H1 (cell line): Measurements from ENCODE around the gene HLA-DPA1. TPM values are rescaled to one million over a fixed set of nuclear protein-coding genes. Genes with fewer than 3 reads are reported as not detected.

Experiments
- CTCF ChIA-PET: fragments of 300-600 bp; sonication (Branson Sonifier 250); formaldehyde crosslinking; loops from one replicate; lab custom pipeline; 2021; ENCODE audit not compliant: partially characterized antibody; lab: Charles Lee
- POLR2A ChIA-PET: fragments of 300-600 bp; sonication (Branson Sonifier 250); formaldehyde crosslinking; loops from one replicate; lab custom pipeline; 2021; ENCODE audit warnings: inconsistent platforms; ENCODE audit not compliant: partially characterized antibody; lab: Charles Lee
- DNase-seq, 2 experiments: peaks; one replicate each; pipeline versions ENCODE4 v3.0.0 to v3.0.0-alpha.2; 2010 to 2022; ENCODE audit warnings: low spot score in 2 of 2, low read depth in 1 of 2, mixed read lengths in 1 of 2
- FAIRE-seq: peaks from 2 replicates; lab custom pipeline; 2011; peaks lifted over from hg19 to GRCh38; lab: Jason Lieb, UNC
- H2AFZ ChIP-seq: 2 replicates; pipeline ENCODE4 v1.8.1; 2012; ENCODE audit warnings: low read length, inconsistent platforms
- H2AK5ac ChIP-seq: 2 replicates; pipeline ENCODE4 v1.6.1; 2013; ENCODE audit warnings: low read depth, low read length
- H2BK120ac ChIP-seq: replicated peaks from 2 replicates; pipeline ENCODE3; 2013; ENCODE audit warnings: low read depth, low read length, inconsistent platforms
- H2BK12ac ChIP-seq: 2 replicates; pipeline ENCODE4 v1.6.1; 2013; ENCODE audit warnings: low read depth, low read length
- H2BK15ac ChIP-seq: 2 replicates; pipeline ENCODE4 v1.6.1; 2013; ENCODE audit warnings: low read length
- H2BK20ac ChIP-seq: 2 replicates; pipeline ENCODE4 v1.6.1; 2013; ENCODE audit warnings: low read length
- H2BK5ac ChIP-seq: 2 replicates; pipeline ENCODE4 v1.6.1; 2013; ENCODE audit warnings: low read depth, low read length
- H3K14ac ChIP-seq: 2 replicates; pipeline ENCODE4 v1.6.1; 2013; ENCODE audit warnings: inconsistent platforms; ENCODE audit not compliant: insufficient read length
- H3K18ac ChIP-seq: 2 replicates; pipeline ENCODE4 v1.6.1; 2013; ENCODE audit warnings: low read length; ENCODE audit errors: extremely low read depth
- H3K23ac ChIP-seq: 2 replicates; pipeline ENCODE4 v1.6.1; 2013; ENCODE audit warnings: inconsistent platforms; ENCODE audit not compliant: insufficient read length
- H3K23me2 ChIP-seq: 2 replicates; pipeline ENCODE4 v1.6.1; 2013; ENCODE audit warnings: low read depth, low read length
- H3K27ac ChIP-seq: 2 replicates; pipeline ENCODE4 v1.6.1; 2011; ENCODE audit warnings: low read depth, low read length, inconsistent platforms
- H3K27me3 ChIP-seq, 4 experiments: replicated peaks in 1 of 4; 1 replicate in 1 of 4; 2 replicates in 3 of 4; pipeline versions ENCODE4 v1.6.1 to v1.8.1; 2011 to 2013; ENCODE audit warnings: low read length in 3 of 4, mild to moderate bottlenecking in 3 of 4, inconsistent platforms in 2 of 4, mixed read lengths in 2 of 4, moderate library complexity in 1 of 4; ENCODE audit not compliant: control insufficient read depth in 3 of 4, insufficient read depth in 3 of 4; ENCODE audit errors: extremely low read depth in 1 of 4
- H3K36me3 ChIP-seq, 4 experiments: 2 replicates each; pipeline versions ENCODE4 v1.6.1 to v1.8.1; 2011 to 2013; ENCODE audit warnings: mild to moderate bottlenecking in 4 of 4, low read length in 3 of 4, moderate library complexity in 2 of 4, control low read depth in 1 of 4, inconsistent platforms in 1 of 4; ENCODE audit not compliant: insufficient read depth in 4 of 4, control insufficient read depth in 2 of 4
- H3K4ac ChIP-seq: replicated peaks from 2 replicates; pipeline ENCODE3; 2013; ENCODE audit warnings: low read length, low read depth, mixed read lengths, inconsistent platforms; ENCODE audit not compliant: insufficient read length
- H3K4me1 ChIP-seq, 4 experiments: replicated peaks in 1 of 4; 1 replicate in 1 of 4; 2 replicates in 3 of 4; pipeline versions ENCODE4 v1.6.1 to v1.8.1; 2011 to 2013; ENCODE audit warnings: low read length in 3 of 4, inconsistent platforms in 2 of 4, mixed read lengths in 1 of 4; ENCODE audit not compliant: insufficient read depth in 4 of 4, control insufficient read depth in 3 of 4
- H3K4me2 ChIP-seq, 2 experiments: 2 replicates each; pipeline versions ENCODE4 v1.6.1 to v1.8.1; 2011 to 2013; ENCODE audit warnings: low read depth in 2 of 2, low read length in 2 of 2, control low read depth in 1 of 2, inconsistent platforms in 1 of 2, mild to moderate bottlenecking in 1 of 2; ENCODE audit not compliant: insufficient read depth in 1 of 2
- H3K4me3 ChIP-seq, 4 experiments: fragments of 200-600, 300-600 bp in 1 of 4; sonication (generic), shearing (Covaris generic), sonication (Bioruptor Twin) in 1 of 4; 2 replicates each; pipeline versions ENCODE4 v1.5.1 to v1.8.1; 2011 to 2016; ENCODE audit warnings: low read length in 4 of 4, low read depth in 3 of 4, control low read depth in 2 of 4, inconsistent platforms in 2 of 4, mild to moderate bottlenecking in 2 of 4, mixed read lengths in 1 of 4, moderate library complexity in 1 of 4; ENCODE audit not compliant: insufficient read depth in 2 of 4; ENCODE audit errors: extremely low read depth in 1 of 4
- H3K56ac ChIP-seq: replicated peaks from 2 replicates; pipeline ENCODE3; 2013; ENCODE audit warnings: low read depth, mild to moderate bottlenecking, mixed read lengths, low read length, inconsistent platforms; ENCODE audit not compliant: insufficient read length
- H3K79me1 ChIP-seq: 2 replicates; pipeline ENCODE4 v1.6.1; 2013; ENCODE audit warnings: low read depth, low read length, control low read depth
- H3K79me2 ChIP-seq, 2 experiments: 2 replicates each; pipeline versions ENCODE4 v1.6.1 to v1.8.1; 2012 to 2013; ENCODE audit warnings: low read length in 2 of 2, mild to moderate bottlenecking in 2 of 2, inconsistent platforms in 1 of 2; ENCODE audit not compliant: insufficient read depth in 2 of 2, control insufficient read depth in 1 of 2
- H3K9ac ChIP-seq, 4 experiments: replicated peaks in 1 of 4; 1 replicate in 1 of 4; 2 replicates in 3 of 4; pipeline versions ENCODE4 v1.6.1 to v1.8.1; 2011 to 2013; ENCODE audit warnings: low read depth in 3 of 4, low read length in 3 of 4, control low read depth in 2 of 4, mild to moderate bottlenecking in 2 of 4, moderate library complexity in 2 of 4, inconsistent platforms in 1 of 4; ENCODE audit errors: extremely low read depth in 1 of 4
- H3K9me3 ChIP-seq, 2 experiments: 2 replicates each; pipeline versions ENCODE4 v1.6.1 to v1.8.1; 2012 to 2013; ENCODE audit warnings: mild to moderate bottlenecking in 2 of 2, moderate library complexity in 2 of 2, control low read depth in 1 of 2, inconsistent platforms in 1 of 2, low read depth in 1 of 2, low read length in 1 of 2, mixed read lengths in 1 of 2; ENCODE audit not compliant: insufficient read depth in 2 of 2
- H4K20me1 ChIP-seq, 2 experiments: replicated peaks in 1 of 2; 2 replicates each; pipeline versions ENCODE3 to v1.8.1; 2011 to 2013; ENCODE audit warnings: inconsistent platforms in 2 of 2, low read length in 2 of 2, mild to moderate bottlenecking in 1 of 2; ENCODE audit not compliant: insufficient read depth in 2 of 2, control insufficient read depth in 1 of 2
- H4K5ac ChIP-seq: 2 replicates; pipeline ENCODE4 v1.6.1; 2013; ENCODE audit warnings: low read length, low read depth, mixed read lengths, inconsistent platforms; ENCODE audit not compliant: insufficient read length
- H4K8ac ChIP-seq: 2 replicates; pipeline ENCODE4 v1.8.0; 2013; ENCODE audit warnings: mild to moderate bottlenecking, moderate library complexity, low read length, inconsistent platforms; ENCODE audit not compliant: insufficient read depth; ENCODE audit errors: extremely low read depth
- H4K91ac ChIP-seq: replicated peaks from 2 replicates; pipeline ENCODE3; 2013; ENCODE audit warnings: low read length, mixed read lengths, inconsistent platforms; ENCODE audit not compliant: insufficient read length
- RFX5 ChIP-seq: IDR thresholded peaks from 2 replicates; pipeline ENCODE4 v1.6.1; 2011; ENCODE audit warnings: low read depth, low read length, improper control_type of control experiment, borderline replicate concordance
- SAP30 ChIP-seq: fragments of 300-600 bp; sonication (generic); IDR thresholded peaks from 2 replicates; pipeline ENCODE4 v1.7.1; 2012; ENCODE audit warnings: low read length, moderate library complexity, mild to moderate bottlenecking, inconsistent platforms; ENCODE audit not compliant: insufficient read depth, insufficient replicate concordance
- WGBS, 2 experiments: shearing (Covaris generic) in 1 of 2; methylation state at CpG; one replicate each; pipeline versions ENCODE4 v1.1.6 to v1.1.7; 2013 to 2015; ENCODE audit warnings: low lambda C conversion rate in 2 of 2, mixed read lengths in 2 of 2, inconsistent platforms in 1 of 2, low coverage in 1 of 2, missing lambda C conversion rate in 1 of 2; ENCODE audit not compliant: insufficient replicate concordance in 2 of 2, insufficient coverage in 1 of 2, insufficient read length in 1 of 2; ENCODE audit errors: extremely low coverage in 1 of 2, missing lambda C conversion rate in 1 of 2; 5-methylcytosine and 5-hydroxymethylcytosine counted together
- polyA plus RNA-seq, 7 experiments: library from polyadenylated mRNA; depleted of rRNA in 3 of 7; stranded (reverse) in 5 of 7; unstranded in 2 of 7; fragments of >200 nt in 5 of 7; fragments of 200-250 nt in 2 of 7; gene quantifications; 1 replicate in 5 of 7; 2 replicates in 1 of 7; 4 replicates in 1 of 7; pipeline versions ENCODE4 v1.2.1 to v1.2.3, GENCODE V29; 2011 to 2013; ENCODE audit warnings: missing spikeins in 2 of 7, mixed read lengths in 2 of 7
- total RNA-seq: library from RNA; stranded (reverse); fragmentation: NEBNext Ultra II Directional; extraction: Animal tissue kit (Norgen Biotek cat#: 25700); gene quantifications from 2 replicates; pipeline ENCODE4 v1.2.1, GENCODE V29; 2021

Gene HLA-DPA1
- total and polyA plus RNA-seq, 2 of the 8 experiments (the other 6 are each of a cell fraction or from before 2014, with no cell fraction given): 6.2 to 13.1 TPM

DNA sequence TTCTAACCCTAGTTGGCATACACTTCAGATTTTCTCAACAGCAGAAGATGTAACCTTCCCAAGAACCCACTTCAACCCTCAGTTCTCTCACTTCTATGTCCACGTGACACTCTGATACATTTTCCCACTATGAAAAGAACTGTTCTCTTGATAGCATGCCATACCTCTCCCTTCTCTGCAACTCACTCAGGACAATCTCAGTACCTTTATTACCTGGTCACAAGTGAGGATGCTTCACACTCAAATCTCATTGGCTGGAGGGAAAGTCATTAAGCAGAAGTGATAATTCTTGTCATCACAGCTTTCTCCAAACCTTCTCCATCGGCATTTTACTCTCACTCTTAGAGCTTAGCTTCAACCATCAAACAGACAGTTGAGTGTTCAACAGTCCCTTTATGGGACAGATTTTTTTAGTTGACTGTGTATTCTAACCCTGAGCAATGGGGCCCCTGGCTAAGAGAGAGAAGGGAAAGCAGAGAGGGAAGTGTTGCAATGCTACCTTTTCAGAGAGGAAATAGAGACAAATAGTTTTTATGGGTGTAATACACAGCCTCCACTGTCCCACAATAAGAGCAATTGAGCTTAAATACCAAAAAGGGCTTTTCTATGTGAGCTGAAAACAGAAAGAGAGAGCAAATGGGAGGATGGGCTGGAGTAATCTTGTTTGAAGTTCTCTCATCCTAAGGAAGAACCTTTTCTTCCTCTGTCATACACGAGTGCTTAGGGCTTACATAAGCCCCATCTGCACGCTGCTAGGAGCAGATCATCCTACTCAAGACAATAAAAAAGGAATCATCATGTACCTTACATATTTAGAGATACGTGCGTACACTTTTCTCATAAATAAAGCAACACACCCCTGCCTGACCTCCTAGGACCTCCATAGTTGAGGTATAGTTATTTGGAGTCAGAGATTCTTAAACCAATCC is 16.0 kb downstream of the HLA-DPA1 start:
- peaks cover 8 to 10% of the 10 kb centered on the region in 2 experiments for H3K9me3 ChIP-seq
- TF ChIP-seq SAP30 (no peak), RFX5 (peak; percentile 32; the same call in 1 of the 2 replicates)
- TF ChIP-seq, all 59 proteins: peak for 1
- Histone ChIP-seq H2AK5ac (no peak overlapping the region), H2BK12ac (no peak overlapping the region), H3K23ac (no peak overlapping the region), H3K9ac (no peak overlapping the region), H2BK120ac (no peak overlapping the region), H3K27ac (no peak overlapping the region), H2AFZ (no peak overlapping the region), H3K27me3 (no peaks in the 10 kb centered on the region), H3K4me1 (0 out of 7 replicates have a peak, but pooled peaks cover 0 to 2% (median 0%) of the 10 kb centered on the region in 4 experiments), H4K5ac (no peak overlapping the region), H3K79me2 (no peaks in the 10 kb centered on the region), H2BK20ac (no peak overlapping the region), H3K18ac (no peak overlapping the region), H4K8ac (no peak overlapping the region), H2BK5ac (no peak overlapping the region), H3K4me3 (no peak overlapping the region), H3K4me2 (no peak overlapping the region), H3K56ac (no peak overlapping the region), H3K14ac (no peak overlapping the region), H3K79me1 (no peaks in the 10 kb centered on the region), H3K4ac (no peak overlapping the region), H4K91ac (no peak overlapping the region), H3K23me2 (no peaks in the 10 kb centered on the region), H3K36me3 (no peaks in the 10 kb centered on the region), H2BK15ac (no peak overlapping the region), H4K20me1 (no peaks in the 10 kb centered on the region)
- WGBS, 2 experiments: 82% methylated on average over 6 of the region's 6 CpGs; no CpG with 5 or more reads in 1 of the 2 experiments
- ChIA-PET POLR2A (interaction anchor here (0.8 kb wide), 1 partner anchor 25 kb away, joined by 3 read pairs; no protein-coding TSS in a partner anchor), CTCF (interaction anchor here (0.8 kb wide), 1 partner anchor 69 kb away, joined by 3 read pairs; no protein-coding TSS in a partner anchor)
- DNase-seq (no peak), FAIRE-seq (no peak)
